OCI-LY1 (cell line): ENCODE results near the gene FAM162B.

Experiments used
- CTCF ChIP-seq: fragments of 200-600 bp; sonication (generic), shearing (Covaris generic); IDR thresholded peaks from 2 replicates; pipeline ENCODE4 v1.5.1; 2017; ENCODE audit warnings: mild to moderate bottlenecking, antibody characterized with exemption, low read length, moderate library complexity, mixed read lengths
- EZH2 ChIP-seq: fragments of 200-600 bp; sonication (generic), shearing (Covaris generic); IDR thresholded peaks from 2 replicates; pipeline ENCODE4 v1.8.0; 2017; ENCODE audit warnings: borderline replicate concordance, mixed run types, mild to moderate bottlenecking, antibody characterized with exemption, low read length, moderate library complexity, mixed read lengths

DNA sequence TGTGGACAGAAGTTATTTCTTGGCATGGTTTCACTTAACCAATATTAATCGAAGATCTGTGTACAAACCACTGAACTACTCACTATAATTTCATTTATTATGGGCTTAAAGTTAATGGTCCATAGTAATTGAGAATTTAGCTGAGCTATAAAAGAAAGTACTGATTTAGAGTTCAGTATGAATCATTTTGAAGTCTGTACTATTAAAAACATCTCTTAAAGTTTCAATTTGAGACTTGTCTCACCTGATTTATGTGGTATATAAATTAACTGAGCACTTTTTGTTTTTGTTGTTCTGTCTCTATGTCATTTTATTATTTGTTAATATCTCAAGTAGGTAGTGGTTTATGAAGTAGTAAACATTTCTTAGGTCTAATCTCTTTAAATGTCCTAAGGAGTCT, 59.6 kb downstream of the FAM162B start:
- TF ChIP-seq CTCF (no peak), EZH2 (no peak)
